NCI-H2081 treated with DMSO at 0.1 percent for 48 hours (cell line): Measurements from ENCODE around the gene FBXW8.

Experiments used
- DNase-seq: peaks from one replicate; lab custom pipeline; 2025; lab: John Stamatoyannopoulos, UW

Gene FBXW8

GRCh38 chr12:116924558-116925453, 14.1 kb downstream of the FBXW8 start:
- DNase-seq = no peak

DNA sequence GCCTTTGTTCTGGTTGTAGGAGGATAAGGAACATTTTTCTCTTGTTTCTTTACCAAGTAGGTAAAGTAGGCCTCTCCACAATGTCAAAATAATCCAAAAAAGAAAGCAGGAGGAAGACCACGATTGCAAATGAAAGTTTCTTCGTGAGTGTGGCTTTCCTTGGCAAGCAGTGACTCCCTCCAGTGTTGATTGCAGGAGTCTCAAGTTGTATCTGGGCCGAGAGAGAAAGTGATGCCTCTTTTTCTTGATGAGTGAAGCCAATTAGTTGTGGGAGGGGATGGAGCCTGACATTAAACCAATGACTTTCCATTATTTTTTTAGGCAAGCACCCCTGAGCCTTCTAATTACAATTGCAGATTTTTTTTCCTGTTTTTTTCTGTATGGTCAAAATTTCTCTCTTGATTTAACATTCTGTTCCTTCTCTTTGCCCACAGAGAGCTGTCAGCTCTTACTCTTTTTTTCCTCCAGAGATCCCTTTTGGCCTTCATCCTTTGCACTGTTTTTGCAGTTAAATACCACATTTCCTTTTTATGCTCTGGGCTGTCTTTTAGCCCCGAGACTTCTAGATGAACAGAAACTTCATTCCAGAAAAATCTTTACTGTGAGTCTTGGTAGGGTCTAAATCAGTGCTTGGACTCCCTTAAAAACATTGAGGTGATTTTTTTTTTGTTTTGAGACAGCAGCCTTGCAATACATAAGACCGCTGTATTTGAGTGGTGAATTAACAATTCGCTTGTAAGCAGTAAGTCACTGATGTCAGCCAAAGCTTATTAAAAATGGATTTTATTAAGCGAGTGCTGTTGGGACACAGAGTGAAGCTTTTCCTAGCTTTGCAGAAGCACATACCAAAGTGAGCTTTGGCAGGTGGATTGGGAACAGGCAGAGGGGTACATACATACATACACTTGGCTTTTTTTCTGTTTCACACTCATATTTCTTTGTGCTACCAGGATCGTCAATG, 15.8 kb downstream of the FBXW8 start:
- DNase-seq = no peak

DNA sequence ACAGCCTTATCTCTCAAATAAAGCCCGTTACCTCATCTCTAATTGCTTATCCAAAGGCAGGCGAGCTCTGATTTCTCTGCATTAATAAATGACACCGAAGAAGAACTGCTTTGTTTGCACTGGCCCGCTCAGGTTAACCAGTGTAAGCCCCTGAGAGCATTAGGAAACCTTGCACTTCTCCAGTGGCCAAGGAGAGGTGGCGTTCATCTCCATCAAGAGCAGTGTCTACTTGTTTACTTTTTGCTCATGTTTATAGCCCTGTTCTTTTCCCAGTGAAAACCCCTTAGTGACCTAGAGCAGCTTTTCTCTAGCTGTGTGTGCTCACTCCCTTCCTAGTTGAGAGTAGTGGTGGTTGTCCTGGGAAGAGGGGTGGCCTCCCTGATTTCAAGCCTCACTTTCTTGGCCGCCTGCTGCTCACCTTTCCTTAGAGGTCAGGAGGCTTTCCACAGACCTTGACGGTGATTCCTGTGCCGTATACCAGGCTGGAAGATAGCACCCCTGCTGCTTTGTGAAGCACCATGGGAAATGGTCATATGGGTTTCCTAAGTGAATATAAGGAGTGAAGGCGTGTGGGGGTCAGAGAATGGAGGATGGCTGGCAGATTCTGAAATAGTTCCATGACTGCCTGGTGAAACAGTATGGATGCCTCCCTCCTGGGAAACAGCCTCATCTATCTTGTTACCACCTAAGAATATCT, 16.6 kb downstream of the FBXW8 start:
- no peak for DNase-seq

GRCh38 chr12:116928504-116928903, 17.8 kb downstream of the FBXW8 start:
- DNase-seq = no peak

DNA sequence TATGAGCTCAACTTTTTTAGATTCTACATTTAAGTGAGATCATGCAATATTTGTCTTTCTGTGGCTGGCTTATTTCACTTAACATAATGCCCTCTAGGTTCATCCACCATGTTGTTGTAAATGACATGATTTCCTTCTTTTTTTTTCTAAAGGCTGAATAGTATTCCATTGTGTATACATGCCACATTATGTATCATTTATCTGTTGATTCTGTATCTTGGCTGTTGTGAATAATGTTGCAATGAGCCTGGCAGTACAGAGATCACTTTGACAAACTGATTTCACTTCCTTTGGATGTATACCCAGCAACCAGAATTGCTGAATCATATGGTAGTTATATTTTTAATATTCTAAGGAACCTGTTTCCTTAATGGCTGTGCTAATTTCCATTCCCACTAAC, 19.1 kb downstream of the FBXW8 start:
- no peak for DNase-seq

DNA sequence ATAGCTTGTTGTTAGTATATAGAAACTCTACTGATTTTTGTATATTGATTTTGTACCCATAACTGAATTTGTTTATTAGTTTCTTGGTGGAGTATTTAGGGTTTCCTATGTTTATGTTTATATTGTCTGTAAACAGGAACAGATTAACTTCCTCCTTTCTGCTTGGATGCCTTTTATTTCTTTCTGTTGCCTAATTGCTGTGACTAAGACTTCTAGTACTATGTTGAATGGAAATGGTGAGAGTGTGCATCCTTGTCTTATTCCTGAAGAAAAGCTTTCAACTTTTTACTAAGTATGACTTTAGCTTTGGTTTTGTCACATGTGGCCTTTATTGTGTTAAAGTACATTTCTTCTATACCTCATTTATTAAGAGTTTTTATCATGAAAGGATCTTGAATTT, 20.9 kb downstream of the FBXW8 start:
- DNase-seq = no peak

GRCh38 chr12:116933091-116933490, 22.3 kb downstream of the FBXW8 start:
- DNase-seq = no peak

DNA sequence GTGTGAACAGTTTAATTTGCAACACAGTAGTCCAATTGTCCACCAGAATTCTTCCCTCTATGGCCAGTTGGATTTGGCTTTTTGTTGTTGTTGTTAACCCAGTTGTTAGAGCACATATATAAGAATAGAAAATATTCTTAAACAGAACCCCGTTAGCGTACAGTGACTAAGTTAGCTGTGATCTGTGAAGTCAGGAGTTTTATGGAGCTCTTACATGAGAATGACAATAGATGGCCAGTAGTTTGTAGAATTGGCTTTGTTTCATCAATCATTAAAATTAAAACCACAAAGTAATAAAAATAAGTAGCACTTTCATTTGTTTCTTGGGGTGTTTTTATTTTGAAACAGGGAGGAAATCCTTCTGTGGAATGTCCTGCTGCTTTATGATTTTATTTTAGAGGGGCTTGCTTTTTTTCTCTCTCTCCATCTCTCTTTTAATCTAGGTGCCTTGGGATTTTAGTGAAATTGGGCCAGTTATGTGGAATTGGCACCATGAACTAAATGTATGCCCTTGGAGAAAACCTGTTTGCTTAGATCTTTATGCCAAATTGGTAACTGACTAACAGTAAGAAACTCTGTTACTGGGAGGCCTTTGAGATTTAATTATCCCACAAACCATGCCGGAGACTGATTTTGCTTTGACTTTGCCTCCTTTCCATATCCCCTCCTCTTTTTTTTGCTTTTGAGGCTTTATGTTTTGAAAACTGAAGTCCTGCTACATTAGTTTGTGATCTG, 22.9 kb downstream of the FBXW8 start:
- DNase-seq = no peak

GRCh38 chr12:116934908-116935705, 24.4 kb downstream of the FBXW8 start:
- no peak for DNase-seq

- DNase-seq = no peak
Measured at GRCh38 chr12:116937640-116938039, 26.9 kb downstream of the FBXW8 start.

DNA sequence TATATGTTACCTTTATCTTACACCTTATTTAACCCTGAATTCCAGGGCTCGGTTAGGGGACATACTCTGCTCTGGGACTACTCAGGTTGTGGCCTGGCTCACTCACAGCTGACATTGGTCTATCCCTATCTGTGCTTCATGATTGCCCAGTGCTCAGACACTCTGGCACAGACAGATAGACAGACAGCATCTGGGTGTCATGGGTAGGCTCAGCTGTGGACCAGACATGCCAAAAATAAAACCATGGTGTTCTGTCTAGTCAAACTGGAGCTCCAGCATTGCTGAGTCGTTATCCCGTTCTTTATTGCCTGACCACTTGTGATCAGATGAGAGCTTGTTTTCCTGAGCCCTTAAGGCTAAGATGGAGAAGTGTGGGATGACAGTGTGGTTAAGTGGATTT, 29.0 kb downstream of the FBXW8 start:
- no peak for DNase-seq

GRCh38 chr12:116941188-116941587, 30.4 kb downstream of the FBXW8 start:
- no peak for DNase-seq

GRCh38 chr12:116943419-116944372, 32.9 kb downstream of the FBXW8 start:
- DNase-seq = no peak

GRCh38 chr12:116945886-116946550, 35.3 kb downstream of the FBXW8 start:
- DNase-seq = no peak

GRCh38 chr12:116948298-116948697, 37.5 kb downstream of the FBXW8 start:
- DNase-seq = no peak

GRCh38 chr12:116950628-116951325, 40.0 kb downstream of the FBXW8 start:
- no peak for DNase-seq

DNA sequence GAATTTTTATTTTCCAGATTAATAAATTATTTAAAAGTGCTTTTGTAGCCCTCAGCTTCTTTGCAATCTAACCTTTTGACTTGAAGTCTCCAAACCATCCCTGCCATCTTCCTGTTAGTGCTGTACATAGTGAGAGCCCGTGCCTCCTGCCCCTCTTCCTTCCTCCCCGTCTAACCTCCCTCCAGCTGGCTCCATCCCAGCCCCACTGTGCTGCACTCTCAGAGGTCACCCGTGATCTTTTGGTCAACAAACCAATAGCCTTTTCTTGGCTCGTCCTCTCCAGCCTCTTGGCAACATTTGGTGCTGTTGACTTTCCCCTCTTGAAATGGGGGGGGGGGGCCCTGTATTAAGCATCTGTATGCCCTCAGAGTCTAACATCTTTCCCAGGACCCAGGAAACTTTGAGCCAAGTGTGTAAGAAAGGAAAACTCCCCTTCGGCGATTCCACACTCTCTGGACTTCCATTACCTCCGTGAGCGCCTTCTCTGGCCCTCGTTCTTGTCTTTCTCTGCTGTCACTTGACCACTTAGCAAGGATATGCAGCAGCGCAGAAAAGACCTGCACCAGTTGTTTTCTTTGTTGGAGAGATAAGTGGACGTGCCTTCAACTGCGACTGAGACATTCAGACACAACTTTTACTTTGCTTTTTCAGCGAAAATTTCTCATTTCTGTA, 44.1 kb downstream of the FBXW8 start:
- DNase-seq = no peak
